Gastroesophageal sphincter (tissue), 3 donors: ENCODE results near the gene ZSCAN12.

Experiments
- EP300 ChIP-seq: sonication (generic); formaldehyde crosslinking; IDR thresholded peaks from one replicate; pipeline ENCODE4 v1.6.1; 2017; ENCODE audit warnings: antibody characterized with exemption, mild to moderate bottlenecking
- POLR2A ChIP-seq, 2 donors: fragments of 450-650 bp; IDR thresholded peaks; one replicate each; pipeline ENCODE4 v1.6.1; 2017; ENCODE audit warnings: antibody characterized with exemption in 2 of 2, mild to moderate bottlenecking in 2 of 2, moderate library complexity in 1 of 2
- POLR2AphosphoS5 ChIP-seq: sonication (generic); formaldehyde crosslinking; IDR thresholded peaks from one replicate; pipeline ENCODE4 v1.6.1; 2017; ENCODE audit warnings: antibody characterized with exemption
- TF ChIP-seq, protein P1 (sequence below), 4 experiments: fragments of 200-600 bp in 2 of 4; fragments of 450-650 bp in 2 of 4; sonication (generic) in 1 of 4; IDR thresholded peaks; one replicate each; pipeline ENCODE4 v1.5.1; 2017 to 2019; ENCODE audit warnings: antibody characterized with exemption in 4 of 4, mild to moderate bottlenecking in 2 of 4, moderate library complexity in 2 of 4

DNA sequence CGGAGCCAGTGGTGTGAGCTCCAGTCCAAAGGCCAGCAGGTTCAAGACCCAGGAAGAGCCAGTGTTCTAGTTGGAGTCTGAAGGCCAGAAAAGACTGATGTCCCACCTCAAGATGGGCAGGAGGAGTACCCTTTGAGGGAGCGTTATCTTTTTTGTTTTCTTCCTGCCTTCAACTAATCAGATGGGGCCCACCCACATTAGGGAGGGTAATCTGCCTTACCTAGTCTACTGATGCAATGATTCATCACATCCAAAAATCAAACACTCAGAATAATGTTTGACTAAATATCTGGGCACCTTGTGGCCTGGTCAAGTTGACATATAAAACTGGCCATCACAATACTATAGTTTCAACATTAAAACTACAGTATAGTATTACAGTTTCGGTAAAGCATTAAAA lies 30.1 kb downstream of the ZSCAN12 start:
- TF ChIP-seq POLR2A (IDR thresholded peaks at IDR 0.05) (no peak), EP300 (no peak), POLR2AphosphoS5 (no peak)
- TF ChIP-seq, protein P1, sequence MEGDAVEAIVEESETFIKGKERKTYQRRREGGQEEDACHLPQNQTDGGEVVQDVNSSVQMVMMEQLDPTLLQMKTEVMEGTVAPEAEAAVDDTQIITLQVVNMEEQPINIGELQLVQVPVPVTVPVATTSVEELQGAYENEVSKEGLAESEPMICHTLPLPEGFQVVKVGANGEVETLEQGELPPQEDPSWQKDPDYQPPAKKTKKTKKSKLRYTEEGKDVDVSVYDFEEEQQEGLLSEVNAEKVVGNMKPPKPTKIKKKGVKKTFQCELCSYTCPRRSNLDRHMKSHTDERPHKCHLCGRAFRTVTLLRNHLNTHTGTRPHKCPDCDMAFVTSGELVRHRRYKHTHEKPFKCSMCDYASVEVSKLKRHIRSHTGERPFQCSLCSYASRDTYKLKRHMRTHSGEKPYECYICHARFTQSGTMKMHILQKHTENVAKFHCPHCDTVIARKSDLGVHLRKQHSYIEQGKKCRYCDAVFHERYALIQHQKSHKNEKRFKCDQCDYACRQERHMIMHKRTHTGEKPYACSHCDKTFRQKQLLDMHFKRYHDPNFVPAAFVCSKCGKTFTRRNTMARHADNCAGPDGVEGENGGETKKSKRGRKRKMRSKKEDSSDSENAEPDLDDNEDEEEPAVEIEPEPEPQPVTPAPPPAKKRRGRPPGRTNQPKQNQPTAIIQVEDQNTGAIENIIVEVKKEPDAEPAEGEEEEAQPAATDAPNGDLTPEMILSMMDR (IDR thresholded peaks at IDR 0.05): no peak
